ENCODE results near the gene NTM.

Gene NTM

DNA sequence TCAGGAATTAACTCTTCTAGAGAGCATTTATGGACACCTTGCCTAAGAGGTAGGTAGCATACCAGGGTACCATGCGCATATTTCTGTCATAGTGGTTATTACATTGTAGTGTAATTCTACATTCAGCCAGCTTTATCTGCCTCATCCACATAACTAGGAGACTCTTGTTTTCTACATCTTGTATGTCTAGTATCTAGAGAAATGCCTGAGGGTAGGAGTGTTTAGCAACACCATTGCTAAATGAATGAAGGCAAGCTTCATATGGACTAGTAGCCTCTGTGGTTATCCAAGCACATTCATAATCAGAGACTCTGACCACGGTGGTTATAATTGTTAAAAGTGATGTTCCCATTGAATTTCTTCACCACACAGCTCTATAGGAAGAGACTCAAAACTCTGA lies 107.9 kb downstream of the NTM start (continued):
- TF ChIP-seq, protein P1, sequence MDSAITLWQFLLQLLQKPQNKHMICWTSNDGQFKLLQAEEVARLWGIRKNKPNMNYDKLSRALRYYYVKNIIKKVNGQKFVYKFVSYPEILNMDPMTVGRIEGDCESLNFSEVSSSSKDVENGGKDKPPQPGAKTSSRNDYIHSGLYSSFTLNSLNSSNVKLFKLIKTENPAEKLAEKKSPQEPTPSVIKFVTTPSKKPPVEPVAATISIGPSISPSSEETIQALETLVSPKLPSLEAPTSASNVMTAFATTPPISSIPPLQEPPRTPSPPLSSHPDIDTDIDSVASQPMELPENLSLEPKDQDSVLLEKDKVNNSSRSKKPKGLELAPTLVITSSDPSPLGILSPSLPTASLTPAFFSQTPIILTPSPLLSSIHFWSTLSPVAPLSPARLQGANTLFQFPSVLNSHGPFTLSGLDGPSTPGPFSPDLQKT (IDR thresholded peaks at IDR 0.05; ENCODE audit: borderline replicate concordance, low read depth, low read length): no peak
- TF ChIP-seq, protein P2, sequence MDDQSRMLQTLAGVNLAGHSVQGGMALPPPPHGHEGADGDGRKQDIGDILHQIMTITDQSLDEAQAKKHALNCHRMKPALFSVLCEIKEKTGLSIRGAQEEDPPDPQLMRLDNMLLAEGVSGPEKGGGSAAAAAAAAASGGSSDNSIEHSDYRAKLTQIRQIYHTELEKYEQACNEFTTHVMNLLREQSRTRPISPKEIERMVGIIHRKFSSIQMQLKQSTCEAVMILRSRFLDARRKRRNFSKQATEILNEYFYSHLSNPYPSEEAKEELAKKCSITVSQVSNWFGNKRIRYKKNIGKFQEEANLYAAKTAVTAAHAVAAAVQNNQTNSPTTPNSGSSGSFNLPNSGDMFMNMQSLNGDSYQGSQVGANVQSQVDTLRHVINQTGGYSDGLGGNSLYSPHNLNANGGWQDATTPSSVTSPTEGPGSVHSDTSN (CRISPR knock-in tag; IDR thresholded peaks at IDR 0.05): no peak
- no peak for TF ChIP-seq ZNF404 (tag by site-specific recombination; IDR thresholded peaks at IDR 0.05)
- no peak for TF ChIP-seq ZNF10 (tag by site-specific recombination; IDR thresholded peaks at IDR 0.05)
- TF ChIP-seq, protein P3, sequence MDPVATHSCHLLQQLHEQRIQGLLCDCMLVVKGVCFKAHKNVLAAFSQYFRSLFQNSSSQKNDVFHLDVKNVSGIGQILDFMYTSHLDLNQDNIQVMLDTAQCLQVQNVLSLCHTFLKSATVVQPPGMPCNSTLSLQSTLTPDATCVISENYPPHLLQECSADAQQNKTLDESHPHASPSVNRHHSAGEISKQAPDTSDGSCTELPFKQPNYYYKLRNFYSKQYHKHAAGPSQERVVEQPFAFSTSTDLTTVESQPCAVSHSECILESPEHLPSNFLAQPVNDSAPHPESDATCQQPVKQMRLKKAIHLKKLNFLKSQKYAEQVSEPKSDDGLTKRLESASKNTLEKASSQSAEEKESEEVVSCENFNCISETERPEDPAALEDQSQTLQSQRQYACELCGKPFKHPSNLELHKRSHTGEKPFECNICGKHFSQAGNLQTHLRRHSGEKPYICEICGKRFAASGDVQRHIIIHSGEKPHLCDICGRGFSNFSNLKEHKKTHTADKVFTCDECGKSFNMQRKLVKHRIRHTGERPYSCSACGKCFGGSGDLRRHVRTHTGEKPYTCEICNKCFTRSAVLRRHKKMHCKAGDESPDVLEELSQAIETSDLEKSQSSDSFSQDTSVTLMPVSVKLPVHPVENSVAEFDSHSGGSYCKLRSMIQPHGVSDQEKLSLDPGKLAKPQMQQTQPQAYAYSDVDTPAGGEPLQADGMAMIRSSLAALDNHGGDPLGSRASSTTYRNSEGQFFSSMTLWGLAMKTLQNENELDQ (tag by site-specific recombination; IDR thresholded peaks at IDR 0.05; ENCODE audit: low read depth): no peak
- TF ChIP-seq GLIS1 (tag by site-specific recombination; IDR thresholded peaks at IDR 0.05): no peak
- no peak for TF ChIP-seq ZNF510 (tag by site-specific recombination; IDR thresholded peaks at IDR 0.05; ENCODE audit: insufficient replicate concordance)
- no peak for TF ChIP-seq ZFHX2 (tag by site-specific recombination; conservative IDR thresholded peaks at IDR 0.05)
- TF ChIP-seq ZNF121 (tag by site-specific recombination; IDR thresholded peaks at IDR 0.05): no peak
- TF ChIP-seq ZNF24 (tag by site-specific recombination; IDR thresholded peaks at IDR 0.05): no peak

DNA sequence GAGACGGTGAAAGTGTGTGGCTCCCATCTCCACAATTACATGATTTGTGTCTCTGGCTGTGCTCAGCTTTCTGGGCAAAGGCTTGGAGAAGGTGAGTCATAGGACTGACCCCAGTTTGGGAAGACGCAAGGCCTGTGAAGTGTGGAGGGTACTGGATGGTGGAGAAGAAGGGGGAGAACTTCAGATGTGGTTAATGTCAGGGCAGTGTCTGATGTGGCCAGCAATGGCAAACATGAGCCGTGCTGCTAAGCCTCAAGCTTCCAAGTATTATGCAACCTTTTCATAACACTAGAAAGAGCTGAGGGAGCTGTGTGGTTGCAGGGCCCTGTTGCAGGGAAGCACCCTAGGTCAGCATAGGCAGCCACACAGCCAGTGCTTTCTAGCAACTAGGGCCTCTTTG lies 110.9 kb downstream of the NTM start:
- Histone ChIP-seq H3K4me1 (ENCODE audit: control insufficient read depth, insufficient read depth, low read length) (no peaks in the 10 kb centered on the region), H3K27ac (ENCODE audit: extremely low read depth, low read depth, low read length) (no peak overlapping the region), H3K4me3 (ENCODE audit: low read depth, low read length) (no peak overlapping the region), H3K36me3 (ENCODE audit: control insufficient read depth in 2 of 2, insufficient read depth in 1 of 2, low read length in 2 of 2) (no peaks in the 10 kb centered on the region), H3K9me3 (ENCODE audit: control insufficient read depth, insufficient read depth, low read depth, low read length) (no peaks in the 10 kb centered on the region)
- TF ChIP-seq WT1 (tag by site-specific recombination; IDR thresholded peaks at IDR 0.05) (no peak), ZNF621 (tag by site-specific recombination; IDR thresholded peaks at IDR 0.05) (no peak), ZFP41 (tag by site-specific recombination; IDR thresholded peaks at IDR 0.05; ENCODE audit: borderline replicate concordance) (no peak), ZNF155 (tag by site-specific recombination; IDR thresholded peaks at IDR 0.05) (no peak), ZNF37A (tag by site-specific recombination; IDR thresholded peaks at IDR 0.05) (no peak), ZNF670 (tag by site-specific recombination; IDR thresholded peaks at IDR 0.05; ENCODE audit: low read depth) (no peak), ZNF549 (tag by site-specific recombination; IDR thresholded peaks at IDR 0.05) (no peak), ZNF423 (tag by site-specific recombination; IDR thresholded peaks at IDR 0.05) (no peak), ZNF629 (tag by site-specific recombination; IDR thresholded peaks at IDR 0.05) (no peak), ZNF658 (tag by site-specific recombination; IDR thresholded peaks at IDR 0.05) (no peak), ZNF561 (tag by site-specific recombination; IDR thresholded peaks at IDR 0.05; ENCODE audit: borderline replicate concordance) (no peak), GLIS2 (tag by site-specific recombination; IDR thresholded peaks at IDR 0.05) (no peak), ZSCAN23 (tag by site-specific recombination; IDR thresholded peaks at IDR 0.05) (no peak), HOXA7 (CRISPR knock-in tag; IDR thresholded peaks at IDR 0.05; ENCODE audit: borderline replicate concordance) (no peak), ZNF747 (tag by site-specific recombination; IDR thresholded peaks at IDR 0.05) (no peak)
- TF ChIP-seq, protein P4, sequence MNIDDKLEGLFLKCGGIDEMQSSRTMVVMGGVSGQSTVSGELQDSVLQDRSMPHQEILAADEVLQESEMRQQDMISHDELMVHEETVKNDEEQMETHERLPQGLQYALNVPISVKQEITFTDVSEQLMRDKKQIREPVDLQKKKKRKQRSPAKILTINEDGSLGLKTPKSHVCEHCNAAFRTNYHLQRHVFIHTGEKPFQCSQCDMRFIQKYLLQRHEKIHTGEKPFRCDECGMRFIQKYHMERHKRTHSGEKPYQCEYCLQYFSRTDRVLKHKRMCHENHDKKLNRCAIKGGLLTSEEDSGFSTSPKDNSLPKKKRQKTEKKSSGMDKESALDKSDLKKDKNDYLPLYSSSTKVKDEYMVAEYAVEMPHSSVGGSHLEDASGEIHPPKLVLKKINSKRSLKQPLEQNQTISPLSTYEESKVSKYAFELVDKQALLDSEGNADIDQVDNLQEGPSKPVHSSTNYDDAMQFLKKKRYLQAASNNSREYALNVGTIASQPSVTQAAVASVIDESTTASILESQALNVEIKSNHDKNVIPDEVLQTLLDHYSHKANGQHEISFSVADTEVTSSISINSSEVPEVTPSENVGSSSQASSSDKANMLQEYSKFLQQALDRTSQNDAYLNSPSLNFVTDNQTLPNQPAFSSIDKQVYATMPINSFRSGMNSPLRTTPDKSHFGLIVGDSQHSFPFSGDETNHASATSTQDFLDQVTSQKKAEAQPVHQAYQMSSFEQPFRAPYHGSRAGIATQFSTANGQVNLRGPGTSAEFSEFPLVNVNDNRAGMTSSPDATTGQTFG (tag by site-specific recombination; IDR thresholded peaks at IDR 0.05; ENCODE audit: borderline replicate concordance): no peak
- TF ChIP-seq, protein P5, sequence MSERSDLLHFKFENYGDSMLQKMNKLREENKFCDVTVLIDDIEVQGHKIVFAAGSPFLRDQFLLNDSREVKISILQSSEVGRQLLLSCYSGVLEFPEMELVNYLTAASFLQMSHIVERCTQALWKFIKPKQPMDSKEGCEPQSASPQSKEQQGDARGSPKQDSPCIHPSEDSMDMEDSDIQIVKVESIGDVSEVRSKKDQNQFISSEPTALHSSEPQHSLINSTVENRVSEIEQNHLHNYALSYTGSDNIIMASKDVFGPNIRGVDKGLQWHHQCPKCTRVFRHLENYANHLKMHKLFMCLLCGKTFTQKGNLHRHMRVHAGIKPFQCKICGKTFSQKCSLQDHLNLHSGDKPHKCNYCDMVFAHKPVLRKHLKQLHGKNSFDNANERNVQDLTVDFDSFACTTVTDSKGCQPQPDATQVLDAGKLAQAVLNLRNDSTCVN (tag by site-specific recombination; optimal IDR thresholded peaks at IDR 0.05): no peak
- TF ChIP-seq, protein P1 (IDR thresholded peaks at IDR 0.05; ENCODE audit: borderline replicate concordance, low read depth, low read length): no peak
- CTCF ChIA-PET: interaction anchor here (1.2 kb wide), 1 partner anchor 31 kb away, joined by 3 read pairs; no protein-coding TSS in a partner anchor
- POLR2A ChIA-PET: no interaction called here

All from HEK293 (cell line).